HG03571 (cell line): ENCODE data around the gene NPB.

Source experiments
- ATAC-seq: cut with Tn5 transposase; IDR thresholded peaks from one replicate; pipeline ENCODE4 v1.9.1; 2021; ENCODE audit not compliant: unreplicated experiment

The NPB gene

DNA sequence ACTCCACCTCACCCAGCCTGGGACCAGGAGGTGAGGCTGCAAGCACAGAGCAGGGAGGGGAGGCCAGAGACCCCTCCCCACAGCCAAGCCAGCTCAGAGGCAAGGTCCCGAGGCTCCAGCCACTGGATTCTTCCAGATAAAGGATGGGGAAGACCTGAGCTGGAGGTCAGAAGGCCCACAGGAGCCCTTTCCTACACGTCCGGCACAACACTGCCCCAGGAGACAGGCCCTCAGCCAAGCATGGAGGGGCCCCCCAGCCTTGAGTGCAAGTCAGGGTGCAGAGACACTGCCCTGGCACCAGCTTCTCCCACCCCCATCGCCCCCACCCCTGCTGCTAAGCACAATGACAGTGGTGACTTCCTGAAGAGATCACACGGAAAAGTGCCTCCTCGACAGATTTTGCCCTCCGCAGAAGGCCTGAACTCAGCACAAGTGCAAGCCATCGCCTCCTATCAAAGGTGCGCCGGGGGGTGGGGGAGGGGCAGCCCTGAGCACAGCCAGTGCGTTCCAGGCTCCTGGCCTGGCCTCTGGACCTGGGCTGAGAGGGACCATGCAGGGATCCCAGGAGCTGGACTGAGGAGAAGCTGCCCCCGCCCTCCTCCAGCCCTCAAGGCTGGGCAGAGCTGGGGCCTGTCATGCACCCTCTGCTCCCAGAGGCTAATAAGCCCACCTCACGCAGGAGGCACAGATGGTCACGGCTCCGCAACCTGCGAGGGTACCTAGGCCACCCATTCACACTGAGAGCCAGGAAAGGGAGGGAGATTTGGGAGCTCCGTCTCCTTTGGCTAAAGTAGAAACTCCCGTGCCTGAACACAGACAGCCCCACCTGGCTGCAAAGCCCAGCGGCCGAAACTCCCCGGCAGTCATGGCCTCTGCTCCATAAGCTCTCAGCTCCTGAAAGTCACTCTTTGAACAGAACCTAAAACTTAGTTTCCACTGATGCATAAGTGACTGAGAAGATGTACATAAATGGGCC lies 22.8 kb downstream of the NPB start:
- no peak for ATAC-seq

DNA sequence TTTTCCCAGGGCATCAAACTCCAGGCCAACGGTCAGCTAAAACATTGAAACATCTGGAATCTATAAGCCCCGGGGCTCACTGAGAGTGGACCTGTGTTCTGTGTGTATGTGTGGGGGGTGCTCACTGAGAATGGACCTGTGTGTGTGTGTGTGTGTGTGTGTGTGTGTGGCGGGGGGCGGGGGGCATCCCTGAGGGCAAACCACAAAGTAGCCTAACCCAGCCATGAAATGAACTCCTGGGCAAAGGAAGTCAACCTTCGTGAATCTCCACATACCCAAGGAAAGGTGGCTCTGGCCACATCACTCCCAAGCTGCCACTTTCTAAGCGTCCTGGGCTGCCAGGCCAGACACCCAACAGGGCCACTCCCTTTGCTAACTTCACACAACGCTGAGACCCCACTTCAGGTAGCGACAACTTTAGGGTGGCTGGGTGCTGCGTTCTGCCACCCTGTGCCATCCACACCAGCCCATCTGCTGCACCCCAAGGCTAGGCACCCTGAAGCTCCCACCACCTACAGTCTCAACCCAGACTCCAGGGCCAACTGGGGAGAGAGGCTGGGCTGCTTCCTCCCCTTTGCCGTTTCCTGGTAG lies 23.9 kb downstream of the NPB start:
- no peak for ATAC-seq

DNA sequence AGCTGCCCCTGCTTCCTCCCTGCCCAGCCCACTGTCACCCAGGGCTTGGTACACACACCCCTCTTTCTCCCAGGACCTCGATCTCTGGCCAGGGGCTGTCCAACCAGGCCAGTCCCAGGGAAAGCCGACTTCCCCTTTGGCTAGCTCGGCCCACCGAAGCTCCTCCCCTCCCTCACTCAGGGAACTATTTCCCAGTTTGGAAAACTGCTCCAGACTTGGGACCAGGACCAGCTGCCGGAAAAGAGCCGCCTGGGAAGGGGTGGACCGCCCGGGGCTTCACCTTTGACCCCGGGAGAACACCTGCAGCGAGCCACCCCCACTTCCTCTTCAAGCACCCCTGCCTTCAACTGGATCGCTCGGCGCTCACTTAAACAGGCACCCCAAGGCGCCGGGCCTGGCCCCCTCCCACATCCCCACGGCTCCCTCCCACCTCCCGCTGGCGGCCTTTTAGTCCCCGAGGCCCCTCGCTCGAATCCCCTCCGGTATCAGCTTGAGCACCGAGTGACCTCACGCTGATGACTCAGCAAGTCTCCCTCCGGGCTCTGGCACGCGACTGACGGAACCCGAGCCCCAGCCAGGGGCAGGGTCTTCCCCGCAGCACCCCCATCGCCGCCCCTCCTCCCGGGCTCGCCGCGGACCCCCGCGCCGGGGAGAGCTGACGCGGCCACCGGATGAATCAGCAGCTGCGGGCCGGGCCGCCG lies 24.6 kb downstream of the NPB start:
- no peak for ATAC-seq

DNA sequence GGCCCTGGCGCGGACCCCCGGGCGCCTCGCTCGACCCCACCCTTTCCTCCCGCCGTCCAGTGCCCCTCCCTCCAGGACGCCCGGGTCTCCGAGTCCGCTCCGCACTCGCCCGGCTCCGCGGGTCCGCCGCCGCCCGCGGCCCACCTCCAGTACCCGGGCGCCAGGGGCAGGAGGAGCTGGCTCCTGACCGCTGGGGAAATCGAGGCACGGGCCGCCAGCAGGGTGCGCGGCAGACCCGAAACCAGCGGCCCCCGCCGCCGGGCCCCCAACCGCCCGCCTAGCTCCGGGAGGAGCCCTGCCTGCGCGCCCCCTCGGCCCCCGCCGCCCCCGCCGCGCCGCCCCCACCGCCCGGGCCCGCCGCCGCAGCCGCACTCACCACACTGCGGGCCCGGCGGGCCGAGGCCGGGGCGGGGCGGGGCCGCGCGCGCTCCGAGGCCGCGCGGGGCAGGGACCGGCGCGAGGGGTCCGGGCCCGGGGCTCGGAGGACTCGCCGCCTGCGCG lies 25.2 kb downstream of the NPB start:
- ATAC-seq = no peak

DNA sequence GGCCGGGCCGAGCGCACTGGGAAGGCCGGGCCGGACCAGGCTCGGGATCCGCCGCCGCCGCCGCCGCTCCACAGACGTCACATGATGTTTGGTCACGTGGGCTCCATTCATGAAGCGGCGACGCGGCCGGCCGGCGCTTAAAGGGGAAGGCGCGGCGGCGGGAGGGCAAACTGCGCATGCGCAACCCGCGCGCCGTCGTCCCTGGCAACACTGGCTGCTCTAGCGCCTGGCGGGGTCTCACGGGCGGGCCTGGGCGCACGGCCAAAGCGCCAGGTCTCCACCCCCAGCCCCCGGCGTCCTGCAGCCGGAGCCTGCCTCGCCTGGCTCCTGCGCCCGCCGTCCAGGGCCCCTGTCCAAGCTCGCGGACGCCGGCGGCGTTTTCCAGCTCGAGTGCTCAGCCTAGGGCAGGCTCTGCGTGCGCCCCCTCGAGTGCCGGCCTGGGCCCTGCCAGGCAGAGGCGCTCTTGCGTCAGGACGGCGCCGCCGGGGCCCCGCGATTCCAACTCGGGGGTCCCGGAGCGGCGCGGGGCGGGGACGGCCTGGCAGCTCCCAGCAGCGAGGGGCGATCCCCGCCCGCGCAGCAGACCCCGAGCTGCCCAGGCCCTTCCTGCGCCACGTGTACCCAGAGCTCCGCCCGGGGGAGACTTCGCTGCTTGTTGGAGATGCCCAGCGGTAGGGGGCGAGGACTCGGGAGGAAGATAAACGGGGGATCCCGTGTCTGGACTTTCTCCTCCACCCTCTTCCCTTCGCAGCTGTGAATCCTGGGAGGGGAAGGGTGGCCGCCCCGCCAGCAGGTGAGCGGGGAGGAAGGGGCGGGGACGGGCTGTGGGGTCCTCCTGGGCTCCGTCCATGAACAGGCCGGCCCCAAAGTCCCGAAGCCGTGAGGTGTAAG lies 25.9 kb downstream of the NPB start, which contains the start of gene MAFG:
Gene MAFG (minus strand): TSS at position 83 of the 891 bp plus-strand sequence. CDS start 4,550 bp downstream, outside the sequence.
- ATAC-seq = peak; percentile 46

DNA sequence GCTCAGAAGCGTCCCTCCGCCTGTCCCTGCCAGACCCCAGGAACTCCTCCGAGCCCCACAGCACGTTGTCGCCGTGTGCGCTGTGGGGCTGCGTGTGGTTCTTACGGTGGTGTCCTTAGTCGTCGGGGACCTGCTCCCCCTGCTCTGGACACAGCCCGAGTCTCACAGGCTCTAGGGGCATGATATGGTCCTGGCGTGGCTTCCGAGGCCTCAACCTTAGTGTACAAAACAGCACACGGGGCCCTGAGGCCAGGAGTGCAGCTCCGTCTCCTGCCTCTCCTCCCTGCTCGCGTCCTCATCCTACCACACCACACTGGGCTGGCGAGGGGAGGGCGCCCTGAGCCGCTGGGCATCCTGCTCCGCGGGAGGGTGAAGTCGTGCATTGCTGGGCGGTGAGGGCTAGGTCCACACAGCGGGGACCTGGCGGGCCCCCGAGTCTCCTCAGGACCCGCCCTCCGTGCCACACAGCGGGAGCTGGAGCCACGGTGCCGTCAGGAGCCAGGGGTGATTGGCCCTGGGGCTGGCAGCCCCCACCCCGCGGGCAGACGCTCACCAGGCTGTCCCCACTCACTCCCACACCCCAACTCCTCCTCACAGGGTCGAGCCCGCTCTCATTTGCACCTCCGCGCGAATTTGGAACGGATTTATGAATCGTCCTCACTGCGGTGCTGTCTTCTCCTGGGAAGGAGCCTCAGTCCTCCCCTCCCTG lies 26.7 kb downstream of the NPB start:
- ATAC-seq = no peak

DNA sequence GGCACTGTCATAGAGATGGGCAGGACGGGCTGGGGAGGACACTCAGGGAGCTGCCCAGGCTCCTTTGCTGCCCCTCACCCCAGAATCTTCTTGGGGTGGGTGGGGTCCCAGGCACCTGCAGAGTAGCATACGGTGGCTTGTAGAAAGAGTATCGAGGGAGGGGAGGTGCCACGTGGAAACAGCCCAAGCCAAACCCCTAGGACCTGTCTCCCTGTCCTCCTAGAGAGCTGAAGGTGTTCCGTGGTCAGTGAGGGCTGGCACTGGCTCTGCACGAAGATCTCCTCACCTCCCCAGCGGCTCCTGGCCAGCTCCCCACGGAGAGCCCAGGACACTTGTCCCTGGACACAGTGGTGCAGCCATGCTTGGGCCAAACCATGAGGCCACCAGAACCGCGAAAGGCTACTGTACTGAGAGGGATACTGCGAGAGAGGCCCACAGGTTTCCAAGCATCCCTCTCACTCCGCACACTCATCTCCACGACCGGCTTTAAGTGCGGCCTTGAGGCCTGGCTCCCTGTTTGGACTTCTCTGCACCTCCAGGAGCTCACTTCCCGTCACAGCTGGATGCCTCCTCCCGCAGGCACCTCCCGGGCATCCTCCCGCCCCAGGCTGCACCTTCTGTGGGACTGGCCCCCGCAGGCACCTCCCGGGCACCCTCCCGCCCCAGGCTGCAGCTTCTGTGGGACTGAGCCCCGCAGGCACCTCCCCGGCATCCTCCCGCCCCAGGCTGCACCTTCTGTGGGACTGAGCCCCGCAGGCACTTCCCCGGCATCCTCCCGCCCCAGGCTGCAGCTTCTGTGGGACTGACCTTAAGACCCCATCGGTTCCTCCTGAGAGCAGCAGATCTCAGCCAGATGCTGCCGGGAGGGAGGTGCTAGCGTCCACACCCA lies 27.5 kb downstream of the NPB start:
- ATAC-seq = no peak

DNA sequence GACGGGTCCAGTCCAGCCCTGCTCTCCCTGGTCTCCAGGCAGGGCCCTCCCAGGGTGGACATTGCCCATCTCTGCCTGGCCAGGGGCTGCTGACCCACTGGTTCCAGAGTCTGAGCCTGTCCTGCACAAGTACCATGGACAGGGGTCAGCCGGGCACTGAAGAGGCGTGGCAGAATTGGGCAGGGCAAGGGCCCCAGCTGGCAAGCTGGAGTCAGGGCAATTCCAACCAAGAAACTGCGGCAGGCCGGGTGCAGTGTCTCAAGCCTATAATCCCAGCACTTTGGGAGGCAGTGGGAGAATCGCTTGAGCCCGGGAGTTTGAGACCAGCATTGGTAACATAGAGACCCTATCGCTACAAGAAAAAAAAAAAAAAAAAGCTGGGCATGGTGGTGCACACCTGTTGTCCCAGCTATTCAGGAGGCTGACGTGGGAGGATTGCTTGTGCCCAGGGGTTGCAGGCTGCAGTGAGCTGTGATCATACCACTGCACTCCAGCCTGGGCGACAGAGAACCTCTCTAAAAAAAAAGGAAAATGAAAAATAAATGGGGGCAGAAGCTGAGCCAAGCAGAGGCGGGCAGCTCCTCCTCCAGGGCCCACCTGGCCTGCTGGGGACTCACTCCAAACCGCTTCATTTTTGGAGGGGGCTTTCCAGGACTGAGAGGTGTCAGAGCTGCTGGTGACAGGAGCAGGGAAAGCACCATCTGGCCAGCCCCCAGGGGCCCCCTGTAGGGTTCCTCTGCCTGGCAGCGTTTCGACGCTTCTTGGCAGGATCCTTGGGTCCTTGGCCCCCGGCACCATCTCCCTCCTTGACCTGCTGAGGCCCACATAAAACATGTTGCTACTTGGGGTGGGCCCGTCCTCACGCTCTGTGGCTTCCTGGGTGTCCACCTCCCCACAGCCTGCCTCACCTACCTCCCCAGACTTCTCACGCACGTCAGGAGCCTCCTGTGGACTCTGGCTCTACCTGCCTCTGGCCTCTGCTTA lies 28.4 kb downstream of the NPB start:
- no peak for ATAC-seq

DNA sequence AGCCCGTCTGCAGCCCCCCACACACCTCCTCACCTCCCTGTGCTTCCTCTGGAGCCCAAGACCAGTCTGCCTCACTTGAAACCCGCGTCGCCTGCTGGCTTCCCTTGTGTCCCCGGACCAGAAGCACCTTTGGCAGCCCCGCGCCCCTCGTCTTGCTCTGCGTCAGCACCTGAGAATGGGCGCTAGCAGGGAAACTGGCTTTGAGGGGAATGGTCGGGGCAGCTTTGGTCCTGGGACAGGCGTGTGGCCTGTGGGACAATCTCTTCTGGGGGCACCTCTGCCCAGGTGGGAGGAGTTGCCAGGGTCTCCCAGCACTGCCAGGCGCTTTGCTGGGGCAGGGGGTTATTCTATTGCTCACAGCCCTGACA lies 29.1 kb downstream of the NPB start:
- ATAC-seq = no peak

DNA sequence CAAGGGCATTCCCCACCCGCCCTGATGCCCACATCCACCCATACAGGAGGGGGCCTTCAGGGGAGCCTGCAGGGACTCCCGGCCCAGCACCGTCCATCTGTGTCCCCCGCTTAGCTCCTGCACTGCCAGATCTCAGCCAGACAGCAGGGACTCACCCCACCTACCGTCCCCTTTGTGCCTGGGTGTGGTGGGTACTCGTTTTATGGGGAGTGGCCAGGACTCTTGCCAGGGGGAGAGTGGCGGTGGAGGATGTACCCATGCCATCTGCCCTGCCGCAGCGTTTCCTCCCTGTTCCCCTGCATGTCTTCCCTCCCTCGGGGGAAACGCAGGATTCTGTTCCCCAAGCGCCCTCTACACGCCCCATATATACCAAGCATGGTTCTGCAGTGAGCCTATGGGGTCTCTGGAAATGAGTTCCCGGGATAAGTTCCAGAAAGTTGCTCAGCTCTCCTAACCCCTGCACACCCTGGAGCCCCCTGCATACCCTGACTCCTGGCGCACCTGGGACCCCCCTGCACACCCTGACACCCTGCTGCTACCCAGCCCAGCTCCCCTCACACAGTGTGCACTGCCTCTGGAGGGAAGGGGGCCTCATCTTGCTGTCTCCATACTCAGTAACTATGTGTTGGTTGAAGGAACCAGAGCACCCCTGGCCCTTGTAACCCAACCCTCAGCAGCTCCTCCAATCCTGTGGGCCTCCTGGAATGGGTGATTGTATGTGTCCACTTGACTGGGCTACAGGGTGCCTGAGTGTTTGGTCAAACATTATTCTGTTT lies 29.7 kb downstream of the NPB start:
- ATAC-seq = no peak

DNA sequence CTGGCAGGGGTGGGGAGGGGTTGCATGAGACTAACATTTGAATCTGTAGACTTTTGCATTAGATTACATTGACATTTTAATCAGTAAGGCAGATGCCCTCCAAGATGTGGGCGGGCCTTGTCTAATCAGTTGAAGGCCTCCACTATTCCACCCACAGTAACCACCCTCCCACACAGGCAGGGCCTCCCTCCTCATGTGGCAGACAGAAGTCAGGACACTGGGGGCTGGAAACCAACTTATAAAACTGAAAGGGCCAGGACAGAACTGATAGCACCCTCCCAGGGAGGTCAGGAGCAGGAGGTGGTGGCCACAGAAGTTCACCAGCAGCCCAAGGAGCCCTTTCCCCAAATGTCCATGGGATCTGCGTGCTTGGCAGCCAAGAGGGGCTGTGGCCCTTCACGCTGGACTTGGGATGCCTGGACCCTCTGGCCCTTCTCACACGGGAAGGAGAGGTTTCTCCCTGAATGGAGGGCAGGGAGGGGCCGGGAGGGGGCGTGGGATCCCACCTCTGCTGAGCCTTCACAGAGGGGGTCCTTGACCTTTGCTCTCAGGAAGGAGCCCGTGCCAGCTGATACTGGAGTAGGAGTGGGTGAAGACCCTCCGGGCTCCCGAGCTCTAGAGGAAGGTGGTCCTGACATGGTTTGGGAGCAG lies 30.4 kb downstream of the NPB start:
- ATAC-seq = no peak

DNA sequence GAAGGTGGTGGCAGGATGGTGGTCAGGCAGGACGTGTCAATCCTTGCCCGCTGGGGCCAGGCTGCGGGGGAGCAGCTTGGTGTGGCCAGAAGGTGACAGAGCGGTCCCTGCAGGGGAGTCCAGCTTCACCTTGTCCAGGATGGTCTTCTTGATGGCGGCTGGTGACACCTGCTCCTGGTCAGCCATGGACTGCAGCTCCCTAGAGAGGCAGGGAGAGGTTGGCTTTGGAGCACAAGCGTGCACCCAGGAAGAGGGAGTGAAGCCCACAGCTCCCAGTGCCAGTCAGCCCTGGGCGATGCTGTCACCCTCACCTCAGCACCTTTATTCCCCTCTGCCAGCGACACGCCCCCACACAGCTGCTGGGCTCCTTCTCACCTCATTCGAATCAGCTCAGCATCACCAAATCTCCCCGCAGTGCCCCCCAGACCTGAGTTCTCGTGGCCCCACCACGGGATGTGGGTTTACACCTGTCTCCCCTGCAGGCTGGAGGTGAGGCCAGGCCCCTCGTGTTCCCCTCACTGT lies 31.2 kb downstream of the NPB start:
- no peak for ATAC-seq

DNA sequence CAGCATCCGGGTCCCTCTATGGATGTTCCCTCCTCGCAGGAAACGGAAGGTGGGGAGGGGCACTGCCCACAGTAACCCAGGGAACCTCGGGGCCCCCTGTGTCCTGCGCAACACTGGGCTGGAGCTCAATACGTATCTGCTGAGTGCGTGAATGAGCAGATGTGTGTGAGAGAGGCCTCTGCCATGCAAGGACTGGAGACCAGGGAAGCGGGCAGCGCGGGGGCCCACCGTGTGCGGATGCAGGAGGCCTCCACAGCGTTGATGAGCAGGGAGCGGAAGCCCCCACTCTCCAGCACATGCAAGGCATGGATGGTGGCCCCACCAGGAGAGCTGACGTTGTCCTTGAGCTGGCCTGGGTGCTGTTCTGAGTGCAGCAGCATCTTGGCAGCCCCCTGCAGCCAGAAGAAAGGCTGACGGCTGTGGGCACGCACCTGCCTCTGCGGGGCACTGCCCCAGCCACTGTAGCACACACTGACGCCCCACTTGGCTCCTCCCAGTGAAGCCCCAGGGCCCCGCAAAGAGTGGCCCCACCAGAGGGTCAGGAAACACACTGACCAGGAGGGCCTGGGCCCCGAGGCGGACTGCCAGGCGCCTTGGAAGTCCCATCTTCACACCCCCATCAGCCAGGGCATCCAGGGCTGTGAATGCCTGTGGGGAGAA lies 32.2 kb downstream of the NPB start:
- no peak for ATAC-seq

DNA sequence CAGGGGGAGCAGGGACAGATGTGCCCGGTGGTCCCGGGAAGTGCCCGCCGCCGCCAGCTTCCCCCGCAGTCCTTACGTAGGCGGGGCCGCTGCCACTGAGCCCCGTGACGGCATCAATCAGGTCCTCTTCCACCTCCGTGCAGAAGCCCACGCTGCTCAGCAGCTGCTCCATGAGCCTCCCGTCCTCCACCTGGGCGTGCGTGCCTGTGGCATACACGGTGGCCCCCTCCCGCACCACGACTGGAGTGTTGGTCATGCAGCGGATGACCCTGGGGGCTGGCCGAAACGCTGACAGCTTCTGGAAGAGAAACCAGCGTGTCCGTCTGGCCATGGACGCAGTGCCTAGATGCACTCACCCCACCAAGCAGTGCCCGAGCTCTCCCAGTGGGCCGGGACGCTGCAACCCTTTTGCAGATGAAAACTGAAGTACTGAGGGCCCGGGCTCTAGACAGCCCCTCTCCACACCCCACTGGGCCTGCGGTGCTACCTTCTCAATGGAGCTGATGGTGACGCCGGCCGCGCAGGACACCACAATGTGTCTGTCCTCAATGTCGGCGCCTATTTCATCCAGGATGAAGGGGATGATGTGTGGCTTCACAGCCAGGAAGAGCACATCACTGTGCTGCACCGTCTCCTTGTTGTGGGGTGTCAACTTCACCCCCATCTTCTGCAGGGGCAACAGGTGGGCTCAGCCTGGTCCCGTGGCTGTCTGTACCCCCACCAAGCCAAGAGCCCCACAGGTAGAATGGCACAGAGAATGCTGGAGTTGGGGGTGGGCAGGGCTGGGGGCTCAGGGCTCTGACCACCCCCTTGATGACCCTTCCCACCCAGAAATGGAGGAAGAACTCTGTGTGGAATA lies 33.0 kb downstream of the NPB start:
- no peak for ATAC-seq

DNA sequence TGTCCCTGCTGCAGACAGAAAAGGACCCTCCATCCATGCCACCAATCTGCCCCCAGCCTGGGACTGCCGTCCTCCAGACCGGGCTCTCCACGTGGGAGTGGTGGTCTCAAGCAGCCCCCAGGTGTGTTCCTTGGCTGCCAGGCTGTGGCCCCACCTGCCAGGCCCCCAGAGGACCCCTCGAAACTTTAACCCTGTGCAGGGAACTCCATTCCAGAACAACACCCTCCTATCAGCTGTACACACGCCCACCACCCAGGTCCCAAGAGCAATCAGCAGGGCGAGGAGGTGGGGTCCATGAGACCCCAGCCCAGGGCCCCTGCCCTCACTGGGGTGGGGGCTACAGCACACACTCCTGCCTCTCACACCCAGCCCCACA lies 33.7 kb downstream of the NPB start:
- no peak for ATAC-seq
